HK-2 (cell line): ENCODE measurements around the gene DPAGT1.
"Not testable (repeated sequence)": the region's sequence is repeated elsewhere in the genome, so short reads cannot be mapped to it uniquely, and the experiment has no call there.

Source experiments
- DNase-seq: peaks from one replicate; pipeline ENCODE4 v3.0.0-alpha.2; 2018; ENCODE audit not compliant: unreplicated experiment

The DPAGT1 gene

DNA sequence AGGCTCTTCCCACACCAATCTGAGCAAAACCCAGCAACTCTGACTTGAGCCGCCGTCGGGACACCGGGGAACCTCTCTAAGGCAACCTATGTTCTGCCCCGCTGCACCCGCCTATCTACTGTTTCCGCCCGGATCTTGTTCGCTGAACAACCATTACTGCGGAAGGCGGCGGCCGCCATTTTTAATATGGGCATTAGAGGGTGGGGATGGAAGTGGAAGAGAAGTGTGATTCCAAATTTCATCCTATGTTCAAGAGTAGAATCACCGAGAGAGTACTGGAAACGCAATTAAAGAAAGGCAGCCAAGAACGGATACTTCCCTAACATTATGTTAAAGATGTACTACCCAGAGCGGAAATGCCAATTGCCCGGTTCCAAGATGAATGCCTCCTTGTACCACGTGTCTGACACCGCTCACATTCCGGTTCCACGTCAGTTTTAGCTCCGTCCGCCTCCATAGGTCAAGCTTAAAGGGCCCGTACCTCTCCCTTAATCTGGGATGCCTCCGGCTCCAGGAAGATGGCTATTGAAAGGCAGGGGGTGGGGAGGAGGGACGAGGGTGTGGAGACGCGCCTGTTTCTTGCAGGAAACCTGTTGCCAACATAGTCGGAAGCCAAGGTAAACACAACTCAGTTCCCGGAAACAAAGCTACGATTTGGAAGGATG, at the start of gene DPAGT1:
TSS of gene DPAGT1 (minus strand) at position 95 of the 665 bp plus-strand sequence. CDS start 198 bp downstream, outside the sequence.
- peak; percentile 79 for DNase-seq

DNA sequence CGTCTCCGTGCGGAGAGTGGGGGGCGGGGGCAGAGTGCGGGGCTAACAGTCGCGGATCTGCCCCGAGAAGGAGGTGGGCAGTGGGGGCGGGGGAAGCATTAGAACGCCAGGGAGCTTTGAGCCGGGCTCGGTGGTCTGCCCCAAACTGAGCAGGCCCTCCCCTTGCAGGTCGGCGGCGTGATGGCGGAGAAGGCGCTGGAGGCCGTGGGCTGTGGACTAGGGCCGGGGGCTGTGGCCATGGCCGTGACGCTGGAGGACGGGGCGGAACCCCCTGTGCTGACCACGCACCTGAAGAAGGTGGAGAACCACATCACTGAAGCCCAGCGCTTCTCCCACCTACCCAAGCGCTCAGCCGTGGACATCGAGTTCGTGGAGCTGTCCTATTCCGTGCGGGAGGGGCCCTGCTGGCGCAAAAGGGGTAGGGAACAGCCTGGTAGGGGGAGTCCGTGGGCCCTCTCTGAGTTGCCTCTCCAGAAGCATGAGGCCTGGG, 48.2 kb upstream of the DPAGT1 start:
- no peak for DNase-seq

DNA sequence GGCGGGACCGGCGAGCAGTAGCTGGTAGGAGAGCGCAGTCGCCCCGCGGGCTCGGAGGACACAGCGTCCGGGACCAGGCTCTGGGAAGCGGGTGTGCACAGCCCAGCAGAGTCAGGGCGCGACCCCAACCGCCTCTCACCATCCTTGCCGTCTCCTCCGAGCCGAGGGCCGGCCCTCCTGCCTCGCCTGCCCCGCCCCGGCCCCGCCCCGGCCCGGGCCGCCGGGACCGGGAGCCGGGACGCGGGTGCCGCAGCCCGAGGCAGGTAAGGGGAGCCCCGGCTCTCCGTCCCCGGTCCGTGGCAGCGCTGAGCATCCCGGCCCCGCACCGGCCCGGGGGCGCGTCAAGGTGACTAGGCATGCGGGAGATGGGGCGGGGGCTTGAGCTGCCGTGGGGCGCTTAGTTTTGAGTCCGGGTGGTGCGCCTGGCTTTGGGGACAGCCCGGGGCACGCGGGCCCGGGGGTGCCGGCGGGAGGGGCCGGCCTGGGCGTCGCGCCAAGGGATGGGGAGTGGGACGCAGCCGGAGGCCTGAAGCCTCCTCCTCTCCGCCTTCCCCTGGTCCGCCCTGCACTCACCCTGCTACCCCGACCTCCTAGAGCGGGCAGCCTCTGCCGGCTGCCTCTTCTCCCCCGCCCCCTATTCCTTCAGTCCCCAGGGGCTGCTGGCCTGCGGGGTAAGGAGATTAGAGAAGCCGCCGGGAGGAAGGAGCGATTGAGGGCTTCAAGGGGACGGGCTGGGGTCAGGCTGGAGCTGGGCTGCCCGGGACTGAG, 47.5 kb upstream of the DPAGT1 start, which contains the start of gene ABCG4:
TSS of gene ABCG4 (plus strand) at position 35 of the 768 bp plus-strand sequence. CDS start 914 bp downstream, outside the sequence.
- no peak for DNase-seq

DNA sequence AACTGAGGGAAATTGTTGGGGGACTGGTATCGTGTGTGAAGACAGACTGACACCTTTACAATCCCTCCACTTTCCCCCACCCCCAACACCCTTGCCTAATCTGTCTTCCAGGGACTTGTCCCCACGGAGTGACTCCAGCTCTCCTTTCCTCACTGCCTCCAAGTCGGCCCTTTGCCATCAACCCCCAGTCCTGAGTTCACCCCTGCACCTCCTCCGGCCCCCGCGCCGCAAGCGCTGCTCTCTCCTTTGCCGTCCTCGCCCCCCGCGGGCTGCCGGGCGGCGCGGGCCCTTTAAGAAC, 47.0 kb upstream of the DPAGT1 start:
- DNase-seq = no peak

DNA sequence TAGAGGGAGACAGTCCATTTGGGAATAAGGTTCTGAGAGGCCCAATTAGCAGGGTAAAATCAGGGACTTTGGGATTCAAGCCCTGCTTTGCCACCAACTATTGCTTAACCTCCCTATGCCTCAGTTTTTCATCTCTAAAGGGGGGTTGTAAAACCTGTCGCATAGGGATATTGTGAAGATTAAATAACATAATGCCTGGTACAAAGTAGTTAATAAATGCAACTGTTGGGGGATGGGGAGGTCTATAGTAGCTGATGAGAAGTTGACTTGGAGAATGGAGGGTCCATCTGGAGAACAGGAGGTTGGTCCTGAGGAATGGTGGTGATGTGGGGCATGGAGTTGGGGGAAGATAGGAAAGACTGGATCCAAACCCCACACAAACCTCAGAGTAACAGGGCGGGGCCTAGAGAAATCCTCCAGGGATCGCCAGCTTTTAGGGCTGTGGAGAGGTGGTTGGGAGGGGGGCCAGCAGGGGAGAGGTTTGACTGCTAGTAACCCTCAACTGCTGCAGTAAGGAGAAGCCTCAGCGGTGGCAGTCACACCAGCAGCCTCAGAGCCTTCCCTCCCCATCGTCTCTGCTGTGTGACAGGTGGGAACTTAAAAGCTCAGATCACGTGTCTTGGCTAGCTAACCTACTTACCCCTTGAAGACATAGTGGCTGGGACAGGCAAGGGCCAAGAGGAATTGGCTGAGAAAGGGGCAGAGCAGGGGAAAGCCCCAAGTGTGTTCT, 46.1 kb upstream of the DPAGT1 start:
- no peak for DNase-seq

DNA sequence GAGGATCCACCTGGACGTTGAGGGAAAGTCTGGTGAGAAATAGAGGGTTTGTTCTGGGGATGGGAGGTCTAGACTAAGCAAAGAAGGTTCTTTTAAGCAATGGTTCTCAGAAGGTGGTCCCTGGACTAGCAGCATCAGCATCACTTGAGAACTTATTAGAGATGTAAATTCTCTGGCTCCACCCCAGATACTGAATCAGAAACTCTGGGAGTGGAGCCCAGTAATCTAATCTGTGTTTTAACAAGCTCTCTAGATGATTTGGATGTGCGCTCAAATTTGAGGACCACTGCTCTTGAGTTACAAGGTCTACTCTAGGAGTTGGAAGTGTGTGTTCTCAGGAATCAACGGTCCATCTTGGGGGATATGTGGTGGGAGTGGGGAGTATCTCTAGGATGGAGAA, 43.9 kb upstream of the DPAGT1 start:
- DNase-seq = no peak

DNA sequence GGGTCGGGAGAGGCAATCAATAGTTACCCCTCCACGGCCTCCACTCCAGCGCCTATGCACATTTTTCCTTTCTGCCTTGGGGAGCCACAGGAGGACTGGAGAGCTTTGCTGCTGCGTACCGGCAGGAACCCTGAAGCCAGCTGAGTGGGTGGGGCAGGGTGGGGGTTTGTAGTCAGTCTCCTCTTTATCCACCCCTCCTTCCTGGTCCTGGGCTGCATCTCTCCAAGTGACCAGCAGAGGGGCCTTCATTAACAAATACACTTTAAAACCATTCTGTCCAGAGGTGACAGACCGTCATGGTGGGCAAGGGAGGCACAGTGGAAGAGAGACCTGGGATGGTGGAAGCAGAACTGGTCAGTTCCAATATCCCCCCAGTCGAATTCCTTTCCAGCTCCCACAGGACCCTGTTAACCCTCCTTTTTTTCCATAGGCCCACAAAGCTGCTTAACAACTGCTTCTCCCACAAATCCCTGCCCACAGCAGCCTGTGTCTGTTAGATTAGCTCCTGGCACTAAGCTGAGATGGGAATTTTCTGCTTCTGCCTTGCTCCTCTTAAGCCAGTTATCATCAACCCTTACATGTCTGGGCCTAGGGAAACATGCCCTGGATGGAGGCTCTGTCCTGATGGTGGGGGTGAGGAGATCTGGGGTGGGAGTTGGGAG, 43.3 kb upstream of the DPAGT1 start:
- peak; percentile 37 for DNase-seq

DNA sequence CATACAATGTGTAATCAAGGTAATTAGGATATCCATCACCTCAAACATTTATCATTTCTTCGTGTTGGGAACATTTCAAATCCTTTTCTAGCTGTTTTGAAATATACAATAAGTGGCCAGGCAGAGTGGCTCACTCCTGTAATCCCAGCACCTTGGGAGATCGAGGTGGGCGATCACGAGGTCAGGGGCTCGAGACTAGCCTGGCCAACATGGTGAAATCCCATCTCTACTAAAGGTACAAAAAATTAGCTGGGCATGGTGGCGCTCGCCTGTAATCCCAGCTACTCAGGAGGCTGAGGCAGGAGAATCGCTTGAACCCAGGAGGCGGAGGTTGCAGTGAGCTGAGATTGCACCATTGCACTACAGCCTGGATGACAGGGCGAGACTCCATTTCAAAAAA, 37.6 kb upstream of the DPAGT1 start:
- not testable (repeated sequence) for DNase-seq

DNA sequence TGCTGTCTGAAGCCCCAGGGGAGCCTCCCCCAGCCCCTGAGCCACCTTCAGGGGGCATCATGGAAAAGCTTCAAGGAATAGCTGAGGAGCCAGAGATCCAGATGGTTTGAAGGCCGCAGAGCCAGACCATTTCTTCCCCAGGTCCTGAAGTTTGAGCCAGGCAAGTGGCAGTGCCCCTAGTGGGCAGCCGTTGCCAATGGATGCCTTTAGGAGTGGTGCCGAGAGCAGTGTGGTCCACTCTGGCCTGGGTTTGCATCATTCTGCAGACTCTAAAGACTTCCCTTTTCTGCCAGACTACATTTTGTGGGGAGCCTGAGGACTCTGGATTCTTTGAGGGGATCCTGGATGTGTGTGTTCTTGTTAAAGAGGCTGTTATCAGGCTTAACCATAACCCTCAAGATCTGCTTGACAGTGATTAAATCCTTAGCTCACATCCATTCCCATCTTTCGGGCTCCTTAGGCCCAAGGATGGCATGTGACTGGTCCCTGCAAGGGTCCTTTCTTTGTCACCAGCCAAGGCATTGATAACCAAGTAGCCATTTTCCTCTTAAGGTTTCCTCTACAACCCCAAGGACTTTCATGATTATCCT, 32.8 kb upstream of the DPAGT1 start:
- no peak for DNase-seq

DNA sequence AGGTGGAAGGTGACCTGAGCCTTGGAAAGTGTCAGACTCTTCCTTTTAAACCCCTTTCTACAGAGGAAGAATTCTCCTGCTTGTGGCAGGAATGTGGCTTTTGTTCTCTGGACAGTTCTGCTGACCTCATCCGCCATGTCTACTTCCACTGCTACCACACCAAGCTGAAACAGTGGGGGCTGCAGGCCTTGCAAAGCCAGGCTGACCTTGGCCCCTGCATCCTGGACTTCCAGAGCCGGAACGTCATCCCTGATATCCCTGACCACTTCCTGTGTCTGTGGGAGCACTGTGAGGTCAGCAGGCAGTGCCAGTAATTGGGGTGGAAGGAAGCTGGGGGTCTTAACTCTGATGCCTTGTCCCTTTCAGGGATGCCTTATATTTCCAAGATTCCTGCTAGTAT, 29.0 kb upstream of the DPAGT1 start:
- no peak for DNase-seq

DNA sequence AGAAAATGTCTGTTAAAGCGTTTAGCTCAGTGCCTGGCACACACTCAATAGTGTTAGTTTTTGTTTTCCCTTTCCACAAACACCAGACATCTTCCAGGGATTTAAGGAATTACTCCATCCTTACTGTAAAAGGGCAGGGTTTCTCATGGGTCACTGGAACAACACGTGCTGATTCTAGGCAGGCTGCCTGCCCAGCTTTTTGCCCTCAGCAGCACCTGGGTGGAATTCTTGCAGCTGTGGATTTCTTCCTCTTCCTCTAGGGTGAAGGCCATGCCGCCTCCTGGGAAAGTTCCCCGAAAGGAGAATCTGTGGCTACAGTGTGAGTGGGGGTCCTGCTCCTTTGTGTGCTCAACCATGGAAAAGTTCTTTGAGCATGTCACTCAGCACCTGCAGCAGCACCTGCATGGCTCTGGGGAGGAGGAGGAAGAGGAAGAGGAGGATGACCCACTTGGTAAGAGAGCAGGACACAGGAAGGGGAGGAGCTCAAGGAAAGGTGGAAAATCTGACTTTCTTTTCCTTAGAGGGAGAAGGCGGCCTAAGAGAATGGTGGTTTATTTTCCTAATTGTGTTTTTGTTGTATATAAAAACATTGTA, 25.1 kb upstream of the DPAGT1 start:
- no peak for DNase-seq

DNA sequence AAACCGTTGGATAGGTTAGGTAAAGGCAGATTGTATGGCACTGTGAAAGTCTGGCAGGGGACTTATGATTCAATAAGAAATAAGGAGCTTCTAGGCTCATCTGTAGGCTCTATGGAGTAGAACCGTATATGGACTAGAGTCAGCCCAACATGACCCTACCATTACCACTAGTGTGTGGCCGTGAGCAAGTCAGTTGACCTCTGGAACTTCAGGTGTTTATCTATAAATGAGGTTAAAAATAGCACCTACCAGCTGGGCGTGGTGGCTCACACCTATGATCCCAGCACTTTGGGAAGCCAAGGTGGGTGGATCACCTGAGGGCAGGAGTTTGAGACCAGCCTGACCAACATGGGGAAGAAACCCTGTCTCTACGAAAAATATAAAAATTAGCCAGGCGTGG, 24.2 kb upstream of the DPAGT1 start:
- DNase-seq = no peak

DNA sequence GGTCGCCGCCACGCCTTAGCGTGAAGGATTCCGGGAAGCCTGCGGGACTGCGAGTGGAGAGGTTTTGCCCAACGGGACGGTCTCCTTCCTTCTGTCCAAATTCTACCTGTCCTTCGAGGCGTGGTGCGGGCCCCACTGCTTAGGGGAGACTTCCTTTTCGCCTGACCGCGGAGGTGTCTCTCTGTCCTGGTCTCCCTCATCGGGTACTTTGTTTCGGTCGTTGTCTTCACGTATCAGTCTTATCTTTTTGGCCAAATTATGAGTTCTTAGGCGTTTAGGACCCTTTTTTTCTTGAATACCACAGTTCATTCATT, 20.1 kb upstream of the DPAGT1 start:
- no peak for DNase-seq

DNA sequence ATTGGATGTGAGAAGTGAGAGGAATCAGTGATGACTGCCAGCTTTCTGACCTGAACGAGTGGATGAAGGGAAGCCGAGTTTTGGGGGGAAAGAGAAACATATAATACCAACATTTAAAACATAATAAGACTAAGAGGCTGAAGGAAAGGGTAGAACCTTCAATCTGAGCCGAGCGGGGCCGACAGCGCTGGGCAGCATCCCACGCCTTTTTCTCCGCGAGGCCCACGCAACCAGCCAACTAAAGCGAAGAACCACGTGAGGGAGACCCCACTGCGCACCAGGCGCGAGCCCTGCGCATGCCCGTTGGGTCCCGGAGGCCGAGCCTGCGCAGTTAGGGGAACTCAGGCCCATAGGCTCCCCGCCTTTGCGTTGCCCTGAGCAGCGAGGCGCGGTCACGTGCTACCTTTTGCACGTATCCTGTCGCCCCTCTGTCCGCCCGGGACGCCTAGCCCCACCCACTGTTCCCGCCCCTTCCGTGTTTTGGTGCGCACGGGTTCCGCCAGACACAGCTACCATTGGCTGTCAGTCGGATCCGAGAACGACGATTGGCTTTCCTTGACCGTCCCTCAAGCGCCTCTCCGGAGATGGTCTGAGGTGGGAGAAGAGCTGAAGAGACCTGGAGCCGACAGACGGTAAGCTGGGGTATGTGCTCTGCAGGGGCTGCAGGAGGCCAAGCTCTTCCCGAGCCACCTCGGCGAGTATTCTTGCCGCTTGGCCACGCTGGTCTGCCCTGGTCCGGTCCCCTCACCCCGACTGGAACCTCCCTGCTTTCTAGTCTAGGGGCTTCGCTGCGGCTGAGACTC, 19.6 kb upstream of the DPAGT1 start, which contains the start of gene HINFP:
TSS of gene HINFP (plus strand) at position 573 of the 803 bp plus-strand sequence. CDS start 5,365 bp downstream, outside the sequence.
- DNase-seq = peak; percentile 96

DNA sequence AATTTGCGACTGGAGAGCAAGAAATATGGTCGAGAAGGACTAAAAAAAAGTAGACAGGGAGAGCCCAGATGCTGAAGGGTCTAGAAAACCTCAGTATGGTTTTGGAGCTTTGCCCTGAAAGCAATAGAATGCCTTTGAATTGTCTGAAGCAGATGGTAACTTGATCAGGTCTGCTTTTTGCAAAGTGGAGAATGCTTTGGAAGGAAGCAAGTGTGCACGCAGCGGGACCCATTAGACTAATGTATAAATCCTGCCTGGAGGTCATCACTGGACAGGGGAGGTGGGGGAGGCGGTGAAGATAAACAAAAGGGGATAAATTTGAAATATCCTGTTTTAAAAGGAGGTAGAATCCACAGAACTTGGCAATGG, 19.0 kb upstream of the DPAGT1 start:
- DNase-seq = no peak

DNA sequence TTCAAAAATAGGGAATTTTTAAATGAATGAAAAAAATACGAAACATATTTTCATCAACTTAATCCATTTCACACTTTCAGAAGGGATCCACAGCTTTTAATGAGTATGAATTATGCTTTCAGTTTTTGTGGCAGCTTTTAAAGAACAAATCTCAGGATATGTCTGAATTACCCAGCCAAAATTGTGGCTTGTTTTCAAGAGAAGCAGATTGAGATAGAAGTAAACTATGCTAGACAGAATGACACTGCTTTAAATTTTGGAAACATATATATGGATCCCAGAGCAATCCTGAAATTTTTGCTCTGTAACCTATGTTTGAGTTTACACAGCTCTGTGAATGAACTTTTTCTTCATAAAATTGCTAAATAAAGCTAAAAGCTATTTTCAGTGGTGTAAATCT, 17.3 kb upstream of the DPAGT1 start:
- DNase-seq = no peak

DNA sequence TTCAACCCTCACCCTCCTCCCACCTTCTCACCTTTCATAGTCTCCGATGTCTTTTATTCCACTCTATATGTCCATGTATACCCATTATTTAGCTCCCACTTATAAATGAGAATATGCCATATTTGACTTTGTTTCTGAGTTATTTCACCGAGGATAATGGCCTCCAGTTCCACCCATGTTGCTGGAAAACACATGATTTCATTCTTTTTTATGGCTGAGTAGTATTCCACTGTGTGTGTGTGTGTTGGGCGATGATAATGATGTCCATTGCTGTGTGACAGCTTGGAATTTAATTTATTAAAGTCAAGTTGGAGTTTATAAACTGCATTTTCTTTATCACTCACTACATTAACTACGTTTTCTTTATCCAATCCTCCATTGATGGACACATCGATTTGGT, 16.6 kb upstream of the DPAGT1 start:
- no peak for DNase-seq

DNA sequence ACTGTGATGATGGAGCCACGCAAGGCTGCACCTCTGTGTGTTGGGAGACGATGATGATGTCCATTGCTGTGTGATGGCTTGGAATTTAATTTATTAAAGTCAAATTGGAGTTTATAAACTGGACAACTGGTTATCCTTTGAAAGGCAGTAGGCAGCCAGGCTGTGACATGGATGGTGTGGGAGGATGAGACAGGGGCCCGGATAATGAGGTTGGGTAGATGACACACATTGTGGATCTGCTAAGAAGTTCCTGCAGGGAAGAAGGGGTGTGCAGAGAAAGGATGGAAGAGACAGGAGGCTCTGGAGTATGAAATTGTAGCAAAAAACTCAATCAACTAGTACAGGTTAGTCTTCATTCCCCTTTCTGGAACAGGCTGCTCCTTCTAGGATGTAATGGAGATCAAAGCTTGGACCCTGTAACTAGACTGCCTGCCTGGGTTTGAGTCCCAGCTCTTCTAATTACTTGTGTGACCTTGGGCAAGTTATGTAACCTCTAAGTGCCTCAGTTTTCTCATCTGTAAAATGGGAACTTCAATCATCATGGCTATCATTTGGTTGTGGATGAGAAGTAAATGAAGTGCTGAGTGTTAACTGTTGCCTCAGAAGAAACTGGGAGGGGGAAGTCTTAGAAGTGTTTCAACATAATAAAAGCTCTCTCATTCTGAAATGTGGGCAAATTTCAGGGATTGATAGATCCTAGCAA, 15.5 kb upstream of the DPAGT1 start:
- no peak for DNase-seq

DNA sequence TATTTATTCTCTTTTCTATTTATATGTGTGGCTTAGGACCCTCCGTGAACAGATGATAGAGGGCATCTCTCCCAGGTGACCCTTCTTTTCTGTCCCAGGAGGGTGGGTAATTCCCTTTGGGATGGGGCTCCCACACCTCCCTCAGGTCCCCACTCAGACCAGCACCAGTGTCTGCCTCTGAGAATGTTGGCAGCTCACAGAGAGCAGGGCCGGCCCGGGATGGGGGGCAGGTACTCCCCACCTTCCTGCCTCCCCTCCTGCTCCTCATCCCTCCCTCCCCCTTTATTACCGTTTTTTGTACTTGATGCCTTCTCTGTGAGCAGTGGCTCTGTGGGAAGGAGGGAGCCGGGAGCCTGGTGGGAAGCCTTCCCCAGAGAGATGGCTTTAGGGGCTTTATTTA, 14.9 kb upstream of the DPAGT1 start:
- no peak for DNase-seq

DNA sequence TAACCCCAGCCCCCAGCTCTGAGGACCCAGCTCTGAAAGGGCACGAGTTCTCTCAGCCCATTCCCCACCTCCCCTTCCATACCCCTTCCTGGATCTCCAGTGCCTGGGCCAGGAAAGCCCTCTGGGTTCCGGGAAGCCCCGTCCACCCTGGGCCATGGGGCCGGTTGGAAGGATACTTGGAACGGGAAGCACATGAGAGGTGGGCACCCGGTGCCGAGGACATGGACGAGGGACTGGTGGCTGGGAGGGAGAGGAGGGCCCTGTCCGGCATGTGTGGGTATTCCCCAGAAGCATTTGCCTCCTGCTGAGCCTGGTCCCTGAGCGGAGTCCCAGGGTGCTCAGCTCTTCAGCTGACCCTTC, 14.6 kb upstream of the DPAGT1 start:
- no peak for DNase-seq
